GM18508 (cell line): ENCODE data around the gene EXOSC1.
"Not testable (repeated sequence)": the region's sequence is repeated elsewhere in the genome, so short reads cannot be mapped to it uniquely, and the experiment has no call there.

Experiments used
- ATAC-seq: cut with Tn5 transposase; IDR thresholded peaks from one replicate; pipeline ENCODE4 v1.9.1; 2021; ENCODE audit warnings: moderate number of reproducible peaks; ENCODE audit not compliant: insufficient read depth, unreplicated experiment

EXOSC1 gene

DNA sequence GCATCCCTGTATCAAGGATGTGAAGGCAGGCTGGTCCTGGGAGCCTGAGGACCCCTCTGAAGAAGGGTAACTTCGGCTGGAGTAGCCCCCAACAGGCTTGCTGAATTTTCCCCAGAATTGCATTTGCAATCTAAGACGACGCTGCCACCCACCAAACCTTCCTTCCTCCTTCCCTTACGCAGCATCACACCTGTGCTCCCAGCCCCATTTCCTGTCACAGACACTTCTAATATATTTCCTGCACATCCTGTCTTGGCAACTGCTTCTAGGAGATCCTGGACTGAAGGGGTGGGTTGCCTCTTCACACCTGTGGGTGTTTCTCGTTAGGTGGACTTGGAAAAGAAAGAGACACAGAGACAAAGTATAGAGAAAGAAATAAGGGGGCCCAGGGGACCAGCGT is 29.2 kb downstream of the EXOSC1 start:
- no peak for ATAC-seq

DNA sequence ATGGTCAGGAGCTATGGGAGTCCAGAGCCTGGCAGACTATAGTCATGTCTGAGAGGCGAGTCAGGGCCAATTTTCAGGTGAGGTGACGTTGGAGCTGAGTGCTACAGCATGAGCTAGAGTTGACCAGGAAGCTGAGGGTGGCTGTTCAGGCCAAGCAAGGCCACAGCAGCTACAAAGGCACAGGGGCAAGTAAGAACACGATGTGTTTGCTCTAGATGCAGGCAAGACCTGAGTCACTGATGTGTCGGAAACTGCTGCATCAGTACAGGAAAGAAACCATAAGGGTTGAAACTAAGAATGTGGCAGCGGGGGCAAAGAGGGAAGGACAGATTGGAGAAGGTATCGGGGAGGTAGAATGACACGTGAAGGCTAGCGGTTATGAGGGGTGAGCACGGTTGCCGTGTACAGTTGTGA is 32.9 kb downstream of the EXOSC1 start:
- ATAC-seq = no peak

DNA sequence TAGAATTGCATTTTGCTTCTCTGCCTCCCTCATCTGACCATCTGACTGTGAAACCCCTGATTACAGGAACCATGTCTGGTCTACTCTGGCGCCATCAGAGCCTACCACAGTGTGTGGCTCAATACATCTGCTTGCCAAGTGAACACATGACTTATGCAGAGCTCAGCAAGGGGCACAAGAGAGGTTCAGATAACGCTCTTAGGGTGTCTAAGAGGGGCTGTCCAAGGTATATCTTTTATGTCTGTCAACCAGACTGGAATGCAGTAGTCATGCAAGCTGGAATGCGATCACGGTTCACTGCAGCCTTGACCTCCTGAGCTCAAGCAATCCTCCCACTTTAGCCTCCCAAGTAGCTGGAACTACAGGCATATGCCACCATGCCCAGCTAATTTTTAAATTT is 34.4 kb downstream of the EXOSC1 start:
- no peak for ATAC-seq

DNA sequence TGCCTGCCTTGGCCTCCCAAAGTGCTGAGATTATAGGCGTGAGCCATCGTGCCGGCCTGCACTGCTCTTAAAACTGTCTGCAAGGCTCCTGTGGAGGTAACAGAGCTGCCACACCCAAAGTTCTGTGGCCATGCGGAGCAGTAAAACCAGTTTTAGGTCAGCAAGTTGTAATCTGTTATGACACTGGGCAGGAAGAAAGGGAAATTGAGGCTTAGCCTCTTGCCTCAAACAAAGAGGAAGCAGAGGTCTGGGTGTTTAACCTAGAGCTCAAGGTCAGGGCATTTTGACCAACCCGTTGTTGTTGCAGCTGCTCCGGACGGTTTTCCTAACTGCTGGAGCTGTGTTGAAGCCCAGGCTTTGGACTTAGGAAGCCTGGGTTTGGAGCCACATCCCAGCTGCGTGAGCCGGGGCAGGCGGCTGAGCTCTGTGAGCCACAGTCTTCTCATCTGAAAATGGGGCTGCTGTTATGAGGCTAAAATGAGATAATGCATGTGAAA is 37.3 kb downstream of the EXOSC1 start:
- no peak for ATAC-seq

DNA sequence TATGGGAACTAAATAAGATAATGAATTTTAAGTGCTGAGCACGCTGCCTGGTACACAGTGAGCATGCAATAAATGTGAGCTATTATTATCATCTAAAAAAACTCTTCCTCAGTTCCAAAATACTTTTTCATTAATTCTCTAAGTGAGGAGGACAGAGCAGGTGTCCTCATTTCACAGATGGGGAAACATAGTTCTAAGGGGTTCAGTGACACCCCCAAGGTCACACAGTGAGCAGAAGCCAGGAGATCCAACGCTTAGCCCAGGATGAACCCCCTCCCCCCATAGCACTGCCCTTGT is 37.9 kb downstream of the EXOSC1 start:
- no peak for ATAC-seq

DNA sequence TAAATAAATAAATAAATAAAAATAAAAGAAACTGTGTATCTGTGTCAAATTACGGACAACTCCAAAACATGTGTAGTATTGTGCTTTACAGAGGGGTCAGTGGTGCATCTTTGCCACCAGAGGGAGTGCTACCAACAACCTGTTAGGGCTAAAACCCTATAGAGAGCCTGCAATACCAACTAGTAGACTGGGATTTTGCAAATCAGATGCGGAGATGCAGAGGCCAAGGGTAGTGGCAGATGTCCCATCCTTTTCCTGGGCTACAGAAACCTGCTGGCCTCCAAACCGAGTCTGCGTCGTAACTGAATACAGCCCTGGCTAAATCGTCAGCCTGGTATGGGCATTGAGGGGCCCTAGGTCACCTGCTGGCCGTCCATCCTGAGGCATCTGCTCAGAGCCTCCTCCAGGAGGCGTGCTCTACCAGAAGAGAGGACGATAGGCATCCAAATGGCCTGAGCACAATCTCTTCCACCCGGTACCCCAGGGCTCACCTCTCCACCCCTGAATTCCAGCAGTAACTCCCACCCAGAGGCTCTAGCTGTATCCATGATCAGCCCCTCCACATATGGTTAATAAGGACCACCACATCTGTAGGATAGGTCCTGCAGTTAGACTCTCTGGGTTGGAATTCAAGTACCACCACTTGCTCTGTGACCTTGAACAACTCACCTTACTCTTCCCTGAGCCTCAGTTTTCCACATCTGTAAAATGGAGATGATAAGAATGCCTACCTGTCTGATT is 38.4 kb downstream of the EXOSC1 start:
- ATAC-seq = peak; percentile 72

DNA sequence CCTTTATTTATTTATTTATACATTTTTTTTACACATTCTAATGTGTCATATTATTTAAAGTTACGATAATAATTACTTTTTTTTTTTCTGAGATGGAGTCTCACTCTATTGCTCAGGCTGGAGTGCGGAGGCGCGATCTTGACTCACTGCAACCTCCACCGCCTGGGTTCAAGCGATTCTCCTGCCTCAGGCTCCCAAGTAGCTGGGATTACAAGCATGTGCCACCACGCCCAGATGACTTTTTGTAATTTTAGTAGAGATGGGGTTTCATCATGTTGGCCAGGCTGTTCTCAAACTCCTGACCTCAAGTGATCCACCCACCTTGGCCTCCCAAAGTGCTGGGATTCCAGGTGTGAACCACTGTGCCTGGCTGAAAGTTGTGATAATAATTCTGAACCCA is 39.3 kb downstream of the EXOSC1 start:
- not testable (repeated sequence) for ATAC-seq

DNA sequence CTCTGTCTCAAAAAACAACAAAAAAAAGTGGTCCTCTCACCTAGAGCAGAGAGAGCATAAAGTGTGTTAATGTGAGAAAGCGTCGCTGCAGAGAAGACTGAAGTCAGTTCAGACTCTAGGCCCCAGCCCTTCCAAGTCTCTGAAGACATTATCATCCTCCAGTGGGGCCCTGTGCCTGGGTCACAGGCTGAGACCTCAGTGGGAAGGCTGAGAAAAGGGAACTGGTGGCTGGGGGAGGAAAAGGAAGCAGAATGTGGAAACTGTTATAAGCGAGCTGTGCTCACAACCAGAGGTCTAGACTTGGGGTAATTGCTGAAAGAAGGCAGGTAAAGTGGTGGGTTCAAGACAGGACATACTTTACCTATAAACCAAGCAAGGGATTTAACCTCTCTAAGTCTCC is 39.7 kb downstream of the EXOSC1 start:
- ATAC-seq = no peak

DNA sequence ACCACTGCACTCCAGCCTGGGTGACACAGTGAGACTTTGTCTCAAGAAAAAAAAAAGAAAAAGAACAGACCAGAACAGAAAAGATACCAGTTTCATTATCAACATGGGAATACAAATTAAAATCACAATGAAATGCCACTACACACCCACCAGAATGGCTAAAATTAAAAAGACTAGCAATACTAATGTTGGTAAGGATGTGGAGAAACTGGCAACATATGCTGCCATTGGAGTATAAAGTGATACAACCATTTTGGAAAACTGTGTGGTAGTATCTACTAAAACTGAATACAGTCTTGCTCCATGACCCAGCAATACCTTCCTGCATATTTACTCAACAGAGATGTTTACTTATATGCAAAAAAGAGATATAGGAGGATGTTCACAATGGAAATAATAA is 41.8 kb downstream of the EXOSC1 start:
- no peak for ATAC-seq

DNA sequence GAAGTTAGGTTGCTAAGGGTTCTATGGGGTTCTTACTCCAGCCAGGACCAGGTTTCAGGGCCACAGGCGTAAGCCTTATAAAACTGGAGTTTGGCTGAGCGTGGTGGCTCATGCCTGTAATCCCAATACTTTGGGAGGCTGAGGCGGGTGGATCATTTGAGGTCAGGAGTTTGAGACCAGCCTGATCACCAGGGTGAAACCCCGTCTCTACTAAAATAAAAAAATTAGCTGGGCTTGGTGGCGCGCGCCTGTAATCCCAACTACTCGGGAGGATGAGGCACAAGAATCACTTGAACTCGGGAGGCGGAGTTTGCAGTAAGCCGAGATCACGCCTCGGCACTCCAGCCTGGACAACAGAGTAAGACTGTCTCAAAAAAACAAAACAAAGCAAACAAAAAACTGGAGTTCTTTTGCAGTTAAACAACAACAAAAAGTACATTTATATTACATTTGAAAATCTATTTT is 44.3 kb downstream of the EXOSC1 start:
- ATAC-seq = no peak

DNA sequence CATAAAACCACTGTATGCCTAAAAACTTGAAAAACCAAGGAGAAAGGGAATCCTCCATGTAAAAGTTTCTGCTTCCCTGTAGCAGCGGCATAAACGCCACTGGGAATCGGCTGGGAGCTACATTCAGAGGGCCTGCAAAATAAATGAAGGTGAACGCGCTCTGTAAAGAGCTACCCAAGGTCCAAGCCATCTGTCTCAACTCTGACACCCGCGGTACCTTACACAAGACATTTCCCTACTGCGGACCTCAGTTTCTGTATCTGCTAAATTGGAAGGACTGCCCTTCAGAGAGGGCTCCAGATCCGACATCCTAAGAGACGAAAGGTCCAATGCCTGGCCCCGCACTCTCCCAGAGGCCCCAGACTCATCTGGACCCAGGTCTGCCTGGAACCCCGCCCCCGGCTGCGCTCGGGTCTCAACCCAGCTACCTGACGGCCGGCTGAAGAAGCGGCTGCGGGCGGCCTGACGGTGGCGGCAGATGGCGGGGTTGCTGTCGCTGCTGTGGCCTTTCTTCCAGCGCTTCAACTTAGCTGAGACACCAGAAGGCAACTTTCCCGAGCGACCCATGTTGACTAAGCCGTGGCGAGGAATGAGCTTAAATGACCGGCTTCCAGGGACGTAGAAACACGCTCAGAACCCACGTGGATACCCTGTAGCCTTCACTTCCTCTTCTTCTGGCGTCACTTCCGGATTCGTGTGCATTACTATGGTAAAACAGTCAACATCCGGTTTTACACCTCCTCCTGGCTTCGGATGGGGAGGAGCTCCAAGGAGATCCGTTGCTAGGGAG is 44.9 kb downstream of the EXOSC1 start, which contains the start of gene RRP12:
Gene RRP12, minus strand, starts transcription at position 676 of the 790 bp plus-strand sequence. Its CDS starts 109 bp downstream, at position 567.
- ATAC-seq = peak; percentile 76

DNA sequence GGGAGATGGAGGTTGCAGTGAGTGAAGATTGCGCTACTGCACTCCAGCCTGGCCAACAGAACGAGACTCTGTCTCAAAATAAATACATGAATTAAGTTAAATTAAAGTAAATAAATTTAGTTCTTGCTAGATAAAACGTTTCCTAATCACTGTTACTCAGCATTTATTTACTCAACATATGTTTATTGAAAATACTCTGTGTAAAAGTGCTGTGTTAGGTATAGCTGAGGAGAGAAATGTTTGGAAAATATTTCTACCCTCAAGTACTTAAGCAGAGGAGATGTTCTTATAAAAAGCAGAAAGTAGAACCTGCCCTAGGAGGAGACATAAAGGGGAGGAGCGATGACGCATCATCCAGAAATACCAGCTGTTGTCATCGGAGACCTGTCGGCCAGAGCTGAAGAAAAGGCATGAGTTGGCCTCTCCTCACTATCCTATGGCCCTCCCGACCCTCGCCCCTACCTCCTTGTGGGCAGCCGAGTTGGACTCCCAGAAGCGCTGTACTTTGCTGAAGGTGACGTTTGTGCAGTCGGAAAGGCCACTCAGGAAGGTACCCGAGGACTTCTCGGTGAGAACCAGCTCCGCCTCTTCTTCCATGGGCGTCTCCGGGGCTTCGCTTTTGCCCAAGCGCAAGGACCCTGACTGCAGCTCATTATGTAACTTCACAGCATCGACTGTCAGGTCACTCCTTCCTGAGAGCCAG is 45.8 kb downstream of the EXOSC1 start:
- ATAC-seq = no peak

DNA sequence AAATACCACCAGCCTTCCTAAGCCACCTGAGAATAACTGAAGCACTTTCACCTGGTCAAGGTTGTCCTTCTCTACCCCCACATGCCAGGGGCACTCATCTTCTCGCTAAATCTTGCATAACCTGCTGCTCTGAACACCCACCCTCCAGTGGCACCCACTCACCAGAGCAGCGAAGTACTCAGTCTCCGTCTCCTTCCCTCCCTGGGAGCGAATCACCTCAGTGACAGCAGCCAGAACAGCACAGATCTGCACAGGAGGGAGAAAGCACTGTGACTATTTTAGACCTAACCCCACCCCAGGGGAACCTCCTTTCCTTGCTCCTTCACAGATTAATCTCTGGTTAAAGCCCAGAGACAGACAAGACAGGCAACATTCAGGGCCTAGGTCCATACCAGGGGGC is 49.8 kb downstream of the EXOSC1 start:
- ATAC-seq = no peak

DNA sequence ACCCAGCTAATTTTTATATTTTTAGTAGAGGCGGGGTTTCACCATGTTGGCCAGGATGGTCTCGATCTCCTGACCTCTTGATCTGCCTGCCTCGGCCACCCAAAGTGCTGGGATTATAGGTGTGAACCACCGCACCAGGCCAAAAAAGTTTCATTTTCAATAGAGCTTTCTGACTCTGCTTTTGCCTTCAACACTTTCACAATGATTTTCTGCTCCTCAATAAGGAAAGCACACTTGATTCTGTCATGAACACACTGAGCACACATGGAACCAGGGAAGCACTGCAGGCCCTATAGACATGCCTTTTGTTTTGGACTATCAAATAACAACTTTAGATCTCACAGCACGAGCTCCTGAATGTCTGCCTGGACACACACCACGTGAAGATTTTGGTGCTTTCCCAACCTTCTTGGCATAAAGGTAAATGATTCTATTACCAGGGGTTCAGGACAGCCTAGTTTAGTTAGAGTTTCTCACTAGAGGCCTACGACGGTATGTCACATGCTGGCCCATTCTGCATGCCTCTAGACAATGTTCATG is 52.7 kb downstream of the EXOSC1 start:
- ATAC-seq = no peak

DNA sequence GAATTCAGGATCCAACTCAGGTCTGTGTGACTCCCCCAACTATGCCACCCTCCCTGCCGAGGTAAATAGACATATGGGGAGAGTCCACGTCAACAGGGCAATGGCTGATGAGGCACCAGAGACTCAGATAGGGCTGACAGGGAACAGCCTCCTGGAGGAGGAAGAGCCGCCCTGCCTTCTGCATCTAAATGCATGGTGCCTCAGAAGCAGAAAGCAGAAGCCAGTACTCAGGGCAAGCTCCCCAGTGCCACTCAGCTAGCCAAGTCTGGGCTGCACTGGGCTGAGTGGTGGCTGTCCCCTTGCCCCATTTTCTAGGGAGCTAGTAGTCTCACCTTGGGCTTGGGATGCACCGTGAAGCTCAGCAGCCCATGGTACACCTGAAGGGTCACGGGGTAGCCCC is 55.7 kb downstream of the EXOSC1 start:
- ATAC-seq = no peak

DNA sequence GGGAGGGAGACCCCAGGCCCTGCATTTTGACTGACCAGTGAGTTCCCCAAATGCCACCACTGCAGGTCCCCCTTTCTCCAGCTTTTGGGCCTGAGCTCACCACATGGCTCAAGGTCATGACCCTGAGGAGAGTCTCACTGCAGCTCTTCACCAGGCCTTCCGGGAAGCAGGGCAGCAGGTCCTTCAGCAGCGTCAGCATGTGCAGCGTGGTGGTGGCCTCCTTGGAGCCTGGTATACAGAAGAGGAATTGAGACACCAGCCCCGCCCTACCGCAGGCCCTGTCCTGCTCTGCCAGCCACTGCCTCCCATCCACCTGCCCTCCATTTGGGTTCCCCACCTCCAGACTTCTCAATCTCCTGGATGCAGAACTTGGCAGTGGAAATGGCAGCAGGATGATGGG is 57.7 kb downstream of the EXOSC1 start:
- ATAC-seq = no peak
